H9 (cell line): Measurements from ENCODE around the gene SELENOV. TPM values are rescaled to one million over a fixed set of nuclear protein-coding genes. Genes with fewer than 3 reads are reported as not detected.
A peak's percentile ranks its signal among the peaks of the same experiment; 100 is the strongest.

Experiments
- DNase-seq: peaks from one replicate; pipeline ENCODE4 v3.0.0-alpha.2; 2017
- H2AFZ ChIP-seq: one replicate; pipeline ENCODE4 v1.6.1; 2013; ENCODE audit warnings: mild to moderate bottlenecking, low read length, control low read depth, moderate library complexity
- H2AK5ac ChIP-seq: 2 replicates; pipeline ENCODE4 v1.6.1; 2013; ENCODE audit warnings: low read length, control low read depth, mixed read lengths; ENCODE audit not compliant: insufficient read length
- H2BK120ac ChIP-seq: one replicate; pipeline ENCODE4 v1.6.1; 2013; ENCODE audit warnings: low read depth, mild to moderate bottlenecking, low read length, control low read depth, inconsistent platforms; ENCODE audit not compliant: poor library complexity, severe bottlenecking
- H2BK12ac ChIP-seq: 2 replicates; pipeline ENCODE4 v1.6.1; 2013; ENCODE audit warnings: low read length, control low read depth, mixed read lengths, low read depth; ENCODE audit not compliant: insufficient read length
- H2BK15ac ChIP-seq: 2 replicates; pipeline ENCODE4 v1.6.1; 2013; ENCODE audit warnings: low read depth, low read length, control low read depth
- H2BK20ac ChIP-seq: one replicate; pipeline ENCODE4 v1.6.1; 2013; ENCODE audit warnings: low read depth, mild to moderate bottlenecking, low read length, control low read depth, inconsistent platforms; ENCODE audit not compliant: poor library complexity, severe bottlenecking
- H2BK5ac ChIP-seq: 2 replicates; pipeline ENCODE4 v1.6.1; 2013; ENCODE audit warnings: low read length, control low read depth, mixed read lengths; ENCODE audit not compliant: insufficient read length
- H3K14ac ChIP-seq: 2 replicates; pipeline ENCODE4 v1.6.1; 2013; ENCODE audit warnings: low read length, control low read depth; ENCODE audit not compliant: insufficient read depth
- H3K18ac ChIP-seq: 2 replicates; pipeline ENCODE4 v1.6.1; 2013; ENCODE audit warnings: low read depth, mild to moderate bottlenecking, mixed read lengths, low read length, control low read depth; ENCODE audit not compliant: insufficient read length
- H3K23ac ChIP-seq: 2 replicates; pipeline ENCODE4 v1.6.1; 2013; ENCODE audit warnings: low read length, control low read depth, mixed read lengths, low read depth; ENCODE audit not compliant: insufficient read length
- H3K23me2 ChIP-seq: 2 replicates; pipeline ENCODE4 v1.6.1; 2013; ENCODE audit warnings: low read depth, mild to moderate bottlenecking, mixed read lengths, low read length, control low read depth; ENCODE audit not compliant: insufficient read length, poor library complexity, severe bottlenecking
- H3K27ac ChIP-seq: 2 replicates; pipeline ENCODE4 v1.5.1; 2013; ENCODE audit warnings: low read length, control low read depth, mixed read lengths, low read depth; ENCODE audit not compliant: insufficient read length
- H3K27me3 ChIP-seq: 2 replicates; pipeline ENCODE4 v1.6.1; 2013; ENCODE audit warnings: low read length, control low read depth, inconsistent platforms; ENCODE audit not compliant: insufficient read depth
- H3K4ac ChIP-seq: 2 replicates; pipeline ENCODE4 v1.6.1; 2013; ENCODE audit warnings: low read depth, mild to moderate bottlenecking, control low read depth, inconsistent platforms, low read length, moderate library complexity
- H3K4me1 ChIP-seq: 2 replicates; pipeline ENCODE4 v1.6.1; 2013; ENCODE audit warnings: low read length, control low read depth, inconsistent platforms; ENCODE audit not compliant: insufficient read depth
- H3K4me2 ChIP-seq: 2 replicates; pipeline ENCODE4 v1.6.1; 2013; ENCODE audit warnings: low read length, control low read depth, mixed read lengths; ENCODE audit not compliant: insufficient read length, insufficient read depth
- H3K56ac ChIP-seq: 2 replicates; pipeline ENCODE4 v1.6.1; 2013; ENCODE audit warnings: low read depth, mild to moderate bottlenecking, mixed read lengths, low read length, control low read depth; ENCODE audit not compliant: insufficient read length
- H3K79me1 ChIP-seq: 2 replicates; pipeline ENCODE4 v1.6.1; 2013; ENCODE audit warnings: low read depth, mild to moderate bottlenecking, moderate library complexity, low read length, control low read depth, inconsistent platforms; ENCODE audit not compliant: insufficient read depth, poor library complexity, severe bottlenecking
- H3K79me2 ChIP-seq: 2 replicates; pipeline ENCODE4 v1.6.1; 2013; ENCODE audit warnings: low read length, control low read depth, inconsistent platforms; ENCODE audit not compliant: insufficient read depth
- H3K9ac ChIP-seq: 2 replicates; pipeline ENCODE4 v1.6.1; 2013; ENCODE audit warnings: low read length, control low read depth, mixed read lengths; ENCODE audit not compliant: insufficient read length; ENCODE audit errors: extremely low read depth
- H3K9me3 ChIP-seq: one replicate; pipeline ENCODE4 v1.6.1; 2013; ENCODE audit warnings: low read depth, low read length, inconsistent platforms; ENCODE audit not compliant: control insufficient read depth
- H3T11ph ChIP-seq: one replicate; pipeline ENCODE4 v1.6.1; 2013; ENCODE audit warnings: mild to moderate bottlenecking, low read length, control low read depth, inconsistent platforms
- H4K20me1 ChIP-seq: one replicate; pipeline ENCODE4 v1.6.1; 2013; ENCODE audit not compliant: control insufficient read depth, insufficient read length, insufficient read depth
- H4K5ac ChIP-seq: 2 replicates; pipeline ENCODE4 v1.6.1; 2013; ENCODE audit warnings: low read depth, mild to moderate bottlenecking, mixed read lengths, low read length, control low read depth; ENCODE audit not compliant: insufficient read length
- H4K8ac ChIP-seq: replicated peaks from 2 replicates; pipeline ENCODE4 v1.6.1; 2013; ENCODE audit warnings: low read length, control low read depth, mixed read lengths, low read depth; ENCODE audit not compliant: insufficient read length
- H4K91ac ChIP-seq: 2 replicates; pipeline ENCODE4 v1.6.1; 2013; ENCODE audit warnings: low read depth, mild to moderate bottlenecking, moderate library complexity, mixed read lengths, low read length, control low read depth; ENCODE audit not compliant: insufficient read length
- H3K27ac Mint-ChIP-seq, 3 experiments: 2 replicates in 2 of 3; 3 replicates in 1 of 3; pipeline ENCODE4 v1.8.0; 2020 to 2021; ENCODE audit warnings: mixed read lengths in 3 of 3, mild to moderate bottlenecking in 1 of 3, moderate library complexity in 1 of 3
- H3K27me3 Mint-ChIP-seq: 2 replicates; pipeline ENCODE4 v1.8.0; 2021; ENCODE audit warnings: low read depth, mild to moderate bottlenecking, moderate library complexity, mixed read lengths
- H3K36me3 Mint-ChIP-seq, 3 experiments: 2 replicates in 2 of 3; 3 replicates in 1 of 3; pipeline ENCODE4 v1.8.0; 2020 to 2021; ENCODE audit warnings: low read depth in 3 of 3, mixed read lengths in 3 of 3; ENCODE audit not compliant: insufficient read depth in 1 of 3
- H3K4me1 Mint-ChIP-seq, 2 experiments: 2 replicates each; pipeline ENCODE4 v1.8.0; 2020; ENCODE audit warnings: mixed read lengths in 2 of 2
- H3K4me3 Mint-ChIP-seq, 2 experiments: 2 replicates in 1 of 2; 3 replicates in 1 of 2; pipeline ENCODE4 v1.8.0; 2020 to 2021; ENCODE audit warnings: mild to moderate bottlenecking in 2 of 2, mixed read lengths in 2 of 2, moderate library complexity in 1 of 2
- H3K9me3 Mint-ChIP-seq, 2 experiments: 2 replicates in 1 of 2; 3 replicates in 1 of 2; pipeline ENCODE4 v1.8.0; 2020; ENCODE audit warnings: mild to moderate bottlenecking in 2 of 2, mixed read lengths in 2 of 2, moderate library complexity in 1 of 2
- CTCF ChIP-seq: fragments of 200-600 bp; sonication (generic); conservative IDR thresholded peaks from 3 replicates; pipeline ENCODE4 v1.8.0; 2021; ENCODE audit warnings: antibody characterized with exemption, mild to moderate bottlenecking
- WGBS: extraction: QIAGEN DNeasy Blood & Tissue Kit; methylation state at CpG from one replicate; pipeline ENCODE4 v1.1.7; 2013; ENCODE audit warnings: missing lambda C conversion rate, low lambda C conversion rate, mixed read lengths; ENCODE audit not compliant: insufficient read length; ENCODE audit errors: extremely low coverage; 5-methylcytosine and 5-hydroxymethylcytosine counted together
- total RNA-seq: library from RNA; stranded (reverse); gene quantifications from 2 replicates; pipeline ENCODE4 v1.2.1, GENCODE V29; 2021

SELENOV gene
- total RNA-seq, 1 experiment from 2014 or later: 6.9 TPM

GRCh38 chr19:39492788-39493187 lies 22.2 kb upstream of the SELENOV start:
- no peak overlapping the region for H3K9ac ChIP-seq
- peaks cover 3 to 10% of the 10 kb centered on the region in 2 experiments; a peak in 3 of 4 replicates for H3K4me1 Mint-ChIP-seq

More at GRCh38 chr19:39492788-39493187, 22.2 kb upstream of the SELENOV start:
- no peak overlapping the region for H2BK5ac ChIP-seq
- no peak overlapping the region for H2BK120ac ChIP-seq
- H3K56ac ChIP-seq: no peak overlapping the region
- H4K91ac ChIP-seq: no peak overlapping the region
- H2BK15ac ChIP-seq: no peak overlapping the region
- H3K79me2 ChIP-seq: no peaks in the 10 kb centered on the region
- H3K27ac ChIP-seq: no peak overlapping the region
- H3K4me2 ChIP-seq: no peak overlapping the region
- H4K8ac ChIP-seq: no peak overlapping the region
- no peaks in the 10 kb centered on the region for H4K20me1 ChIP-seq
- no peak overlapping the region for H2BK12ac ChIP-seq
- no peak overlapping the region for H2AK5ac ChIP-seq
- Mint-ChIP-seq H3K27ac (peak overlapping the region in 2 of 3 experiments; percentile 28 to 80; a peak in 3 of 7 replicates), H3K9me3 (no peaks in the 10 kb centered on the region), H3K27me3 (peaks cover 14% of the 10 kb centered on the region), H3K36me3 (peaks cover 21 to 37% (median 24%) of the 10 kb centered on the region in 3 experiments), H3K4me3 (no peak overlapping the region)
- H3K23ac ChIP-seq: no peak overlapping the region
- H3T11ph ChIP-seq: no peak overlapping the region
- DNase-seq: no peak
- no peak for TF ChIP-seq CTCF
- no peak overlapping the region for H2BK20ac ChIP-seq
- no peak overlapping the region for H3K14ac ChIP-seq
- no peaks in the 10 kb centered on the region for H3K23me2 ChIP-seq
- H3K4ac ChIP-seq: no peak overlapping the region
- H3K79me1 ChIP-seq: no peaks in the 10 kb centered on the region
- H2AFZ ChIP-seq: no peak overlapping the region
- no peaks in the 10 kb centered on the region for H3K27me3 ChIP-seq
- no CpG with 5 or more reads among the region's 3 CpGs for WGBS
- H4K5ac ChIP-seq: no peak overlapping the region
- no peaks in the 10 kb centered on the region for H3K9me3 ChIP-seq
- H3K4me1 ChIP-seq: no peaks in the 10 kb centered on the region
- no peak overlapping the region for H3K18ac ChIP-seq
